CD14-positive monocyte (primary cell): Measurements from ENCODE around the gene CXXC5. TPM values are rescaled to one million over a fixed set of nuclear protein-coding genes. Genes with fewer than 3 reads are reported as not detected.
A peak's percentile ranks its signal among the peaks of the same experiment; 100 is the strongest.

Experiments
- DNase-seq, 3 donors: peaks; one replicate each; pipeline ENCODE4 v3.0.0-alpha.2; 2011 to 2022
- H2AFZ ChIP-seq: 2 replicates; pipeline ENCODE4 v1.6.0; 2012; ENCODE audit warnings: mild to moderate bottlenecking, low read depth, low read length, inconsistent platforms; ENCODE audit not compliant: insufficient read depth, poor library complexity, severe bottlenecking
- H3K27ac ChIP-seq, 2 donors: 1 replicate in 1 of 2; 2 replicates in 1 of 2; pipeline ENCODE4 v1.5.1; 2012 to 2013; ENCODE audit warnings: low read length in 2 of 2, control low read depth in 1 of 2, inconsistent platforms in 1 of 2, low read depth in 1 of 2, mild to moderate bottlenecking in 1 of 2
- H3K27me3 ChIP-seq, 2 donors: one replicate each; pipeline versions ENCODE4 v1.6.0 to v1.6.1; 2011 to 2013; ENCODE audit warnings: low read length in 2 of 2; ENCODE audit not compliant: control insufficient read depth in 2 of 2, insufficient read depth in 2 of 2
- H3K36me3 ChIP-seq, 2 donors: replicated peaks in 1 of 2; 1 replicate in 1 of 2; 2 replicates in 1 of 2; pipeline versions ENCODE4 v1.5.1 to v1.6.1; 2012 to 2013; ENCODE audit warnings: low read length in 2 of 2, control low read depth in 1 of 2, inconsistent platforms in 1 of 2, mild to moderate bottlenecking in 1 of 2; ENCODE audit not compliant: insufficient read depth in 2 of 2, control insufficient read depth in 1 of 2
- H3K4me1 ChIP-seq, 2 donors: 1 replicate in 1 of 2; 2 replicates in 1 of 2; pipeline versions ENCODE4 v1.5.1 to v1.6.1; 2012 to 2013; ENCODE audit warnings: low read length in 2 of 2, control low read depth in 1 of 2, inconsistent platforms in 1 of 2, mild to moderate bottlenecking in 1 of 2, moderate library complexity in 1 of 2; ENCODE audit not compliant: insufficient read depth in 2 of 2, control insufficient read depth in 1 of 2
- H3K4me2 ChIP-seq: replicated peaks from 2 replicates; pipeline ENCODE3; 2012; ENCODE audit warnings: low read length, moderate library complexity, mild to moderate bottlenecking; ENCODE audit not compliant: poor library complexity, severe bottlenecking; ENCODE audit errors: extremely low read depth
- H3K4me3 ChIP-seq, 3 experiments: fragments of 200-600 bp in 1 of 3; sonication (generic) in 1 of 3; replicated peaks in 1 of 3; 1 replicate in 2 of 3; 2 replicates in 1 of 3; pipeline ENCODE4 v1.5.1; 2011 to 2013; ENCODE audit warnings: low read length in 3 of 3, mild to moderate bottlenecking in 3 of 3, control low read depth in 2 of 3, low read depth in 2 of 3, inconsistent platforms in 1 of 3, moderate library complexity in 1 of 3
- H3K79me2 ChIP-seq: 2 replicates; pipeline ENCODE4 v1.6.0; 2012; ENCODE audit warnings: mild to moderate bottlenecking, control low read depth, inconsistent platforms, low read length, moderate library complexity; ENCODE audit not compliant: insufficient read depth
- H3K9ac ChIP-seq: 2 replicates; pipeline ENCODE4 v1.6.0; 2017; ENCODE audit warnings: low read length, mild to moderate bottlenecking; ENCODE audit not compliant: insufficient read depth, poor library complexity, severe bottlenecking
- H3K9me3 ChIP-seq, 2 donors: replicated peaks in 1 of 2; 1 replicate in 1 of 2; 2 replicates in 1 of 2; pipeline versions ENCODE4 v1.5.1 to v1.6.1; 2012 to 2013; ENCODE audit warnings: low read length in 2 of 2, control low read depth in 1 of 2; ENCODE audit not compliant: control insufficient read depth in 1 of 2, insufficient read depth in 1 of 2
- H4K20me1 ChIP-seq: 2 replicates; pipeline ENCODE4 v1.6.0; 2012; ENCODE audit warnings: mild to moderate bottlenecking, low read length, control low read depth, moderate library complexity; ENCODE audit not compliant: insufficient read depth
- H3K27ac Mint-ChIP-seq, 7 donors: one replicate each; pipeline ENCODE4 v1.8.0; 2020; ENCODE audit warnings: mild to moderate bottlenecking in 7 of 7, mixed read lengths in 7 of 7, moderate library complexity in 6 of 7, inconsistent platforms in 2 of 7
- H3K27me3 Mint-ChIP-seq, 3 donors: one replicate each; pipeline ENCODE4 v1.8.0; 2021 to 2022; ENCODE audit warnings: low read depth in 3 of 3, mild to moderate bottlenecking in 3 of 3, mixed read lengths in 3 of 3, moderate library complexity in 3 of 3, inconsistent platforms in 1 of 3
- H3K36me3 Mint-ChIP-seq, 2 donors: one replicate each; pipeline ENCODE4 v1.8.0; 2020; ENCODE audit warnings: mixed read lengths in 2 of 2, inconsistent platforms in 1 of 2, mild to moderate bottlenecking in 1 of 2
- H3K4me1 Mint-ChIP-seq: one replicate; pipeline ENCODE4 v1.8.0; 2020; ENCODE audit warnings: mild to moderate bottlenecking, mixed read lengths
- H3K4me3 Mint-ChIP-seq, 2 donors: one replicate each; pipeline ENCODE4 v1.8.0; 2020; ENCODE audit warnings: mild to moderate bottlenecking in 2 of 2, mixed read lengths in 2 of 2, moderate library complexity in 1 of 2
- H3K9me3 Mint-ChIP-seq, 7 donors: one replicate each; pipeline ENCODE4 v1.8.0; 2020 to 2022; ENCODE audit warnings: mixed read lengths in 7 of 7, mild to moderate bottlenecking in 6 of 7, moderate library complexity in 6 of 7, inconsistent platforms in 2 of 7
- WGBS: methylation state at CpG from one replicate; pipeline ENCODE4 v1.1.5; 2013; ENCODE audit warnings: missing lambda C conversion rate; ENCODE audit not compliant: insufficient coverage; 5-methylcytosine and 5-hydroxymethylcytosine counted together
- intact Hi-C, 2 donors: fragments of 100-400 bp; cut with micrococcal nuclease; formaldehyde crosslinking; loops; one replicate each; pipeline versions ENCODE4 v1.15.0 to v1.15.1; 2023
- polyA plus RNA-seq, 3 donors: library from polyadenylated mRNA; depleted of rRNA in 1 of 3; unstranded in 2 of 3; stranded (reverse) in 1 of 3; fragments of 300-500 nt in 2 of 3; fragments of >200 nt in 1 of 3; fragmentation: Illumina TruSeq in 2 of 3; gene quantifications; 1 replicate in 2 of 3; 2 replicates in 1 of 3; pipeline ENCODE4 v1.2.3, GENCODE V29; 2012 to 2021
- TF ChIP-seq, protein P1 (sequence below): fragments of 200-600 bp; IDR thresholded peaks from one replicate; pipeline ENCODE4 v1.8.0; 2022; ENCODE audit warnings: antibody characterized with exemption, mild to moderate bottlenecking

CXXC5 gene
- polyA plus RNA-seq, 3 donors, result 22.4 to 37.2 (median 33.7) TPM

DNA sequence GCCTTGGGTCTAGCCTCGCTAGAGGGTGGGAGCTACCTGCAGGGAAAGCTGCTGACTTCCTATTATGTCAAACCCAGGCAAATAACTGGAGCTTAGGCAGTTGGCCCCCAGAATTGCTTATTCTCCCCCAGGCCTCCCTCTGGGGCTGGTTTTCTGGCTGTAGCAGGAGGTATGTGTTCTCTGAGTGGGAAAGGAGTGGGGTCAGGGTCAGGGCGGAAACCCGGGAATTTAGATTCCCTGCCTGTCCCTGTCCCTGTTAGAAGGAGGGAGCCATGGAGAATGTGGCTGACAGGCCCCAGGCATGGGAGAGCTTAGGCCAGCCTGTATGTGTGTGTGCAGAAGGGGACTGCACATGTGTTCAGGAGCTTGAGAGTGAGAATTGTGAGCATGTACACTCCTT is 13.6 kb upstream of the CXXC5 start:
- Mint-ChIP-seq H3K4me3 (no peak overlapping the region), H3K27ac (no peak overlapping the region), H3K36me3 (peaks cover 22 to 31% of the 10 kb centered on the region in 2 donors), H3K27me3 (peaks cover 12 to 33% (median 18%) of the 10 kb centered on the region in 3 donors), H3K9me3 (no peaks in the 10 kb centered on the region), H3K4me1 (peaks cover 36% of the 10 kb centered on the region)
- Histone ChIP-seq H4K20me1 (peaks cover 47% of the 10 kb centered on the region), H3K36me3 (peaks cover 2 to 17% of the 10 kb centered on the region in 2 donors), H3K9ac (no peak overlapping the region), H3K79me2 (no peaks in the 10 kb centered on the region), H2AFZ (no peak overlapping the region), H3K4me2 (no peak overlapping the region), H3K27me3 (peaks cover 0 to 14% of the 10 kb centered on the region in 2 donors), H3K9me3 (no peaks in the 10 kb centered on the region), H3K4me3 (no peak overlapping the region), H3K4me1 (peaks cover 34 to 43% of the 10 kb centered on the region in 2 donors), H3K27ac (no peak overlapping the region)
- intact Hi-C loops, result loop anchor here in 1 of 2 donors (5.0 kb wide), 1 partner anchor 333 kb away; no protein-coding TSS in a partner anchor
- DNase-seq, result no peak
- TF ChIP-seq, protein P1, sequence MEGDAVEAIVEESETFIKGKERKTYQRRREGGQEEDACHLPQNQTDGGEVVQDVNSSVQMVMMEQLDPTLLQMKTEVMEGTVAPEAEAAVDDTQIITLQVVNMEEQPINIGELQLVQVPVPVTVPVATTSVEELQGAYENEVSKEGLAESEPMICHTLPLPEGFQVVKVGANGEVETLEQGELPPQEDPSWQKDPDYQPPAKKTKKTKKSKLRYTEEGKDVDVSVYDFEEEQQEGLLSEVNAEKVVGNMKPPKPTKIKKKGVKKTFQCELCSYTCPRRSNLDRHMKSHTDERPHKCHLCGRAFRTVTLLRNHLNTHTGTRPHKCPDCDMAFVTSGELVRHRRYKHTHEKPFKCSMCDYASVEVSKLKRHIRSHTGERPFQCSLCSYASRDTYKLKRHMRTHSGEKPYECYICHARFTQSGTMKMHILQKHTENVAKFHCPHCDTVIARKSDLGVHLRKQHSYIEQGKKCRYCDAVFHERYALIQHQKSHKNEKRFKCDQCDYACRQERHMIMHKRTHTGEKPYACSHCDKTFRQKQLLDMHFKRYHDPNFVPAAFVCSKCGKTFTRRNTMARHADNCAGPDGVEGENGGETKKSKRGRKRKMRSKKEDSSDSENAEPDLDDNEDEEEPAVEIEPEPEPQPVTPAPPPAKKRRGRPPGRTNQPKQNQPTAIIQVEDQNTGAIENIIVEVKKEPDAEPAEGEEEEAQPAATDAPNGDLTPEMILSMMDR, result no peak
- WGBS, result 100% methylated on average over 2 of the region's 3 CpGs

DNA sequence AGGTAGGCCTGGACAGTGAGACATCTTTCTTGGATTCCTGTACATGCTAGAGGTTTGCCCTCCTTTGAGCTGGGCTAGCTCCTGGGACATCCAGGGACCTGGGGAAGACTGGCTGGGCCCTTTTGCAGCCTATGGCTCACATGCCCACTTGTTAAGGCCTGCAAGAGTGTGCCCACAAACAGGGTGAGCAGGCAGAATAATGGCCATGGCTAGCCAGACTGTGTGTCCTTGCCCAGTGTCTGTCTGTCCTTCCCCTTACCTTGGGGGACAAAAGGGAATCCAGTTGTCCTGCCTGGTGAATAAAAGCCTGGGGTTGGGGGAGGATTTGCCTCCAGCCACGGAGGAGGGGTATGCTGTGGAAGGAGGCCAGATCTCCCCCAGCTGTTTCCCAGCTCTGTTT is 13.0 kb upstream of the CXXC5 start:
- no peaks in the 10 kb centered on the region for H3K9me3 ChIP-seq
- no peaks in the 10 kb centered on the region for H3K9me3 Mint-ChIP-seq
- peaks cover 36% of the 10 kb centered on the region for H3K4me1 Mint-ChIP-seq
- H3K4me3 ChIP-seq, result no peak overlapping the region
- TF ChIP-seq, protein P1, result no peak
- H3K27ac ChIP-seq, result no peak overlapping the region
- peaks cover 15 to 26% of the 10 kb centered on the region in 2 donors for H3K36me3 Mint-ChIP-seq
- no peak overlapping the region for H3K9ac ChIP-seq
- H3K27me3 ChIP-seq, result peaks cover 0 to 14% of the 10 kb centered on the region in 2 donors
- H3K27ac Mint-ChIP-seq, result peak overlapping the region in 2 of 7 donors; percentile 19 to 64
- H3K27me3 Mint-ChIP-seq, result peaks cover 11 to 39% (median 18%) of the 10 kb centered on the region in 3 donors
- H3K79me2 ChIP-seq, result no peaks in the 10 kb centered on the region
- intact Hi-C loops, result loop anchor here in 1 of 2 donors (5.0 kb wide), 1 partner anchor 37 kb away; no protein-coding TSS in a partner anchor
- peaks cover 47% of the 10 kb centered on the region for H4K20me1 ChIP-seq
- WGBS, result no CpG with 5 or more reads among the region's 1 CpG
- H3K4me3 Mint-ChIP-seq, result no peak overlapping the region
- H3K4me1 ChIP-seq, result peaks cover 34 to 43% of the 10 kb centered on the region in 2 donors
- DNase-seq, result no peak
- no peak overlapping the region for H2AFZ ChIP-seq
- H3K4me2 ChIP-seq, result no peak overlapping the region
- H3K36me3 ChIP-seq, result peaks cover 0 to 10% of the 10 kb centered on the region in 2 donors
